Measurements from ENCODE around the gene BCO2. TPM values are rescaled to one million over a fixed set of nuclear protein-coding genes. Genes with fewer than 3 reads are reported as not detected.

Gene BCO2
- total and polyA plus RNA-seq, 2 experiments from 2014 or later = 23.9 to 39.1 TPM

DNA sequence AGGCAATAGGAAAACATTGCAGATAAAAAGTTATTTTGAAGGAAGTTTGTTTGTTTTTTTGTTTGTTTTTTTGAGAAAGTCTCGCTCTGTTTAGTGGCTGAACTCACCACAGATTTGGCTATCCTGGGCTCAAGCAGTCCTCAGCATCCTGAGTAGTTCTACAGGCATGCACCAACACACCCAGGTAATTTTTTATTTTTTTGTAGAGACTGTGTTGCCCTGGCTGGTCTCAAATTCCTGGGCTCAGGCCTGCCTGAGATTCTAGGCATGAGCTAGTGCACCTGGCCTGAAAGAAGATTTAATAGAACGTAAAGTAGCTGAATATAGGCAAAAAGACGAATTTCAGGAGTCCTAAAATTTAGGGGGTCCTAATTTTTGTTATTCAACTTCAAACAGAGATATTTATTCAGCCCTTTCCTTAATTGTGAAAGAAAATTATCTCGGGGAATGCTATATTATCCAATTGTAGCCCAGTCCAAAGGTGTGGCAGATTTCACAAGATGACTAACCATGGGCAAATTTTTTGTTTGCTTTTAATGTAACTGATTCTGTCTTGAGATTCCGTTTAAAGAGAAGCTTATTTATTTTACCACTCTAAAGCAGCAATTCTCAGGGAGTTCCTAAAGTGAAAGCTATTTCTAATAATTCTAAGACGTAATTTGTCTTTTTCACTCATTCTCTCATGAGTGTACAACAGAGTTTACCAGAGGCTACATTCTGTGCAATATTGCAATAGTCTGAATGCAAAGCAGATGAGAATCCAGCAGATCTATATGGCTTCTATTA lies 12.4 kb upstream of the BCO2 start:
- no peak for TF ChIP-seq EZH2phosphoT487 (IDR thresholded peaks at IDR 0.05; ENCODE audit: low read depth, severe bottlenecking, unreplicated experiment)
- no peak for TF ChIP-seq EZH2 (IDR thresholded peaks at IDR 0.05; ENCODE audit: borderline replicate concordance)
- TF ChIP-seq, protein P1, sequence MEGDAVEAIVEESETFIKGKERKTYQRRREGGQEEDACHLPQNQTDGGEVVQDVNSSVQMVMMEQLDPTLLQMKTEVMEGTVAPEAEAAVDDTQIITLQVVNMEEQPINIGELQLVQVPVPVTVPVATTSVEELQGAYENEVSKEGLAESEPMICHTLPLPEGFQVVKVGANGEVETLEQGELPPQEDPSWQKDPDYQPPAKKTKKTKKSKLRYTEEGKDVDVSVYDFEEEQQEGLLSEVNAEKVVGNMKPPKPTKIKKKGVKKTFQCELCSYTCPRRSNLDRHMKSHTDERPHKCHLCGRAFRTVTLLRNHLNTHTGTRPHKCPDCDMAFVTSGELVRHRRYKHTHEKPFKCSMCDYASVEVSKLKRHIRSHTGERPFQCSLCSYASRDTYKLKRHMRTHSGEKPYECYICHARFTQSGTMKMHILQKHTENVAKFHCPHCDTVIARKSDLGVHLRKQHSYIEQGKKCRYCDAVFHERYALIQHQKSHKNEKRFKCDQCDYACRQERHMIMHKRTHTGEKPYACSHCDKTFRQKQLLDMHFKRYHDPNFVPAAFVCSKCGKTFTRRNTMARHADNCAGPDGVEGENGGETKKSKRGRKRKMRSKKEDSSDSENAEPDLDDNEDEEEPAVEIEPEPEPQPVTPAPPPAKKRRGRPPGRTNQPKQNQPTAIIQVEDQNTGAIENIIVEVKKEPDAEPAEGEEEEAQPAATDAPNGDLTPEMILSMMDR (IDR thresholded peaks at IDR 0.05; ENCODE audit: poor library complexity) = no peak
- no peaks in the 10 kb centered on the region for H3K36me3 ChIP-seq (replicated peaks; ENCODE audit: insufficient read depth, low read depth)
- H3K4me2 ChIP-seq = peak overlapping the region; percentile 37
- DNase-seq (ENCODE audit: low spot score) = peak; percentile 22
- H3K79me2 ChIP-seq = no peaks in the 10 kb centered on the region
- 75% methylated on average over 6 of the region's 6 CpGs for WGBS (ENCODE audit: low lambda C conversion rate, missing lambda C conversion rate)
- peak overlapping the region; percentile 49 for H3K27ac ChIP-seq
- H4K20me1 ChIP-seq (ENCODE audit: insufficient read depth, poor library complexity, severe bottlenecking) = no peaks in the 10 kb centered on the region
- H3K9me3 ChIP-seq (ENCODE audit: low read depth) = no peaks in the 10 kb centered on the region
- H2AFZ ChIP-seq = no peak overlapping the region
- H3K27me3 ChIP-seq = no peaks in the 10 kb centered on the region
- H3K9me2 ChIP-seq (replicated peaks; ENCODE audit: insufficient read depth) = no peaks in the 10 kb centered on the region
- peaks cover 6% of the 10 kb centered on the region for H3K4me1 ChIP-seq (ENCODE audit: insufficient read depth)
- no peak overlapping the region for H3K4me3 ChIP-seq

GRCh38 chr11:112163875-112164685 lies 11.2 kb upstream of the BCO2 start, which contains the start of gene IL18:
Gene IL18 (minus strand): TSS chr11:112164094. CDS start chr11:112155053, 9,041 bp downstream.
- Histone ChIP-seq H3K4me2 (peak within 1 kb of the TSS; percentile 37), H3K4me1 (ENCODE audit: insufficient read depth) (peaks cover 6% of the 10 kb centered on the region), H3K27me3 (no peaks in the 10 kb centered on the region), H2AFZ (no peak within 1 kb of the TSS), H3K9me3 (ENCODE audit: low read depth) (no peaks in the 10 kb centered on the region), H4K20me1 (ENCODE audit: insufficient read depth, poor library complexity, severe bottlenecking) (no peaks in the 10 kb centered on the region), H3K79me2 (no peaks in the 10 kb centered on the region), H3K9me2 (replicated peaks; ENCODE audit: insufficient read depth) (no peaks in the 10 kb centered on the region), H3K4me3 (no peak within 1 kb of the TSS), H3K36me3 (replicated peaks; ENCODE audit: insufficient read depth, low read depth) (no peaks in the 10 kb centered on the region), H3K27ac (peak within 1 kb of the TSS; percentile 49)
- WGBS (ENCODE audit: low lambda C conversion rate, missing lambda C conversion rate) = 70% methylated on average over 12 of the region's 12 CpGs
- peak; percentile 45 for DNase-seq (ENCODE audit: low spot score)
- TF ChIP-seq EZH2 (IDR thresholded peaks at IDR 0.05; ENCODE audit: borderline replicate concordance) (no peak), EZH2phosphoT487 (IDR thresholded peaks at IDR 0.05; ENCODE audit: low read depth, severe bottlenecking, unreplicated experiment) (no peak)
- TF ChIP-seq, protein P1 (IDR thresholded peaks at IDR 0.05; ENCODE audit: poor library complexity) = no peak

DNA sequence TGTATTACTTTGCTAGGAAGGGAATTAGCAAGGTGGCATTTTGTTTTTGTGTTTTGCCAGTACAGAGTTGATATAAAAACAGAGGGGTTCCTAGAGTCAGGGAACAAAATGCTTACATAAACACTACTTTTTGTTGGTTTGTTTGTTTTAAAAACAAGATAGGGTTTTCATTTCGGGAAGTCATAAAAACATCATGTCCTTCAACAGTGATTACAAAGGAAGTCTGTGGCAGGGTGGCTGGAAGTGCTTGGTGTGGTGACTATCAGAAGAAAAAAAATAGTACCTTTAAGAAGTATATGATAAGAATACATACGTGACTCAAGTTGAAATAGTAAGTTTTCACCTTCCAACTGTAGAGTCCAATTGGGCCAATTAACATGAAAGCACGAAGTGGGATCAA lies 10.3 kb upstream of the BCO2 start:
- Histone ChIP-seq H3K9me3 (ENCODE audit: low read depth) (no peaks in the 10 kb centered on the region), H2AFZ (no peak overlapping the region), H3K4me2 (no peak overlapping the region), H3K9me2 (replicated peaks; ENCODE audit: insufficient read depth) (no peaks in the 10 kb centered on the region), H3K79me2 (no peaks in the 10 kb centered on the region), H3K36me3 (replicated peaks; ENCODE audit: insufficient read depth, low read depth) (no peaks in the 10 kb centered on the region), H3K27me3 (no peaks in the 10 kb centered on the region), H3K27ac (peak overlapping the region; percentile 0), H4K20me1 (ENCODE audit: insufficient read depth, poor library complexity, severe bottlenecking) (no peaks in the 10 kb centered on the region), H3K4me1 (ENCODE audit: insufficient read depth) (peaks cover 6% of the 10 kb centered on the region), H3K4me3 (no peak overlapping the region)
- 64% methylated on average over 3 of the region's 3 CpGs for WGBS (ENCODE audit: low lambda C conversion rate, missing lambda C conversion rate)
- TF ChIP-seq, protein P1 (IDR thresholded peaks at IDR 0.05; ENCODE audit: poor library complexity) = no peak
- TF ChIP-seq EZH2 (IDR thresholded peaks at IDR 0.05; ENCODE audit: borderline replicate concordance) (no peak), EZH2phosphoT487 (IDR thresholded peaks at IDR 0.05; ENCODE audit: low read depth, severe bottlenecking, unreplicated experiment) (no peak)
- DNase-seq (ENCODE audit: low spot score) = no peak
